Keratinocyte (primary cell): ENCODE results near the gene ALDH3B2. TPM values are rescaled to one million over a fixed set of nuclear protein-coding genes. Genes with fewer than 3 reads are reported as not detected.

Source experiments
- DNase-seq: peaks from one replicate; pipeline ENCODE4 v3.0.0-alpha.2; 2011; ENCODE audit warnings: low read depth, missing footprints, low spot score
- FAIRE-seq: peaks from 2 replicates; lab custom pipeline; 2011; peaks lifted over from hg19 to GRCh38; lab: Jason Lieb, UNC
- H2AFZ ChIP-seq: 2 replicates; pipeline ENCODE4 v1.6.0; 2012; ENCODE audit warnings: low read length, control low read depth, inconsistent platforms; ENCODE audit not compliant: control insufficient read depth
- H3K27ac ChIP-seq: 2 replicates; pipeline ENCODE4 v1.5.1; 2011; ENCODE audit warnings: low read length; ENCODE audit not compliant: control insufficient read depth, insufficient read depth
- H3K27me3 ChIP-seq: 3 replicates; pipeline ENCODE4 v1.6.0; 2011; ENCODE audit warnings: low read length; ENCODE audit not compliant: control insufficient read depth, insufficient read depth; ENCODE audit errors: extremely low read depth
- H3K36me3 ChIP-seq, 2 experiments: 2 replicates in 1 of 2; 3 replicates in 1 of 2; pipeline ENCODE4 v1.5.1; 2011; ENCODE audit warnings: low read length in 2 of 2, mild to moderate bottlenecking in 1 of 2; ENCODE audit not compliant: control insufficient read depth in 2 of 2, insufficient read depth in 2 of 2; ENCODE audit errors: extremely low read depth in 1 of 2
- H3K4me1 ChIP-seq: 3 replicates; pipeline ENCODE4 v1.5.1; 2011; ENCODE audit warnings: low read length; ENCODE audit not compliant: control insufficient read depth, insufficient read depth; ENCODE audit errors: extremely low read depth
- H3K4me2 ChIP-seq: 3 replicates; pipeline ENCODE4 v1.6.0; 2011; ENCODE audit warnings: low read depth, low read length; ENCODE audit not compliant: control insufficient read depth, insufficient read depth; ENCODE audit errors: extremely low read depth
- H3K4me3 ChIP-seq, 3 experiments: fragments of 200-600 bp in 1 of 3; sonication (generic) in 1 of 3; 2 replicates in 2 of 3; 3 replicates in 1 of 3; pipeline ENCODE4 v1.5.1; 2011 to 2016; ENCODE audit warnings: low read length in 3 of 3, mild to moderate bottlenecking in 3 of 3, control low read depth in 2 of 3, inconsistent platforms in 1 of 3, low read depth in 1 of 3, mixed read lengths in 1 of 3, mixed run types in 1 of 3, moderate library complexity in 1 of 3; ENCODE audit not compliant: control insufficient read depth in 2 of 3, insufficient read depth in 2 of 3; ENCODE audit errors: extremely low read depth in 1 of 3
- H3K79me2 ChIP-seq: 2 replicates; pipeline ENCODE4 v1.6.0; 2012; ENCODE audit warnings: low read length; ENCODE audit not compliant: control insufficient read depth, insufficient read depth
- H3K9ac ChIP-seq: 3 replicates; pipeline ENCODE4 v1.6.0; 2011; ENCODE audit warnings: low read length; ENCODE audit not compliant: control insufficient read depth, insufficient read depth; ENCODE audit errors: extremely low read depth
- H3K9me1 ChIP-seq: 3 replicates; pipeline ENCODE4 v1.6.0; 2011; ENCODE audit warnings: low read length; ENCODE audit not compliant: control insufficient read depth, insufficient read depth; ENCODE audit errors: extremely low read depth
- H3K9me3 ChIP-seq: 2 replicates; pipeline ENCODE4 v1.5.1; 2012; ENCODE audit warnings: low read depth, low read length; ENCODE audit not compliant: control insufficient read depth
- H4K20me1 ChIP-seq: 3 replicates; pipeline ENCODE4 v1.6.0; 2011; ENCODE audit warnings: low read length; ENCODE audit not compliant: control insufficient read depth, insufficient read depth; ENCODE audit errors: extremely low read depth
- CTCF ChIP-seq, 3 experiments: IDR thresholded peaks in 1 of 3; conservative IDR thresholded peaks in 1 of 3; optimal IDR thresholded peaks in 1 of 3; 2 replicates in 2 of 3; 3 replicates in 1 of 3; pipeline versions ENCODE3 to v1.5.1; 2011; ENCODE audit warnings: low read length in 3 of 3, mild to moderate bottlenecking in 3 of 3, moderate library complexity in 2 of 3, control low read depth in 1 of 3, inconsistent platforms in 1 of 3; ENCODE audit not compliant: insufficient read depth in 2 of 3; ENCODE audit errors: extremely low read depth in 1 of 3
- EZH2 ChIP-seq: IDR thresholded peaks from one replicate; pipeline ENCODE4 v1.6.1; 2012; ENCODE audit warnings: inconsistent platforms, mild to moderate bottlenecking, low read length, moderate library complexity
- dilution Hi-C: fragments of 300-500 bp; cut with MboI; formaldehyde crosslinking; loops from one replicate; pipeline ENCODE4 v1.7.0; 2020; ENCODE audit warnings: low sequenced_read_pairs; ENCODE audit not compliant: extremely low pct_ligation_motif_present
- polyA plus RNA-seq, 5 experiments: library from polyadenylated mRNA; depleted of rRNA in 3 of 5; stranded (reverse) in 3 of 5; stranded (forward) in 1 of 5; unstranded in 1 of 5; fragments of >200 nt; gene quantifications; 1 replicate in 1 of 5; 2 replicates in 3 of 5; 3 replicates in 1 of 5; pipeline versions ENCODE4 v1.2.1 to v1.2.3, GENCODE V29; 2011 to 2012; ENCODE audit warnings: missing spikeins in 2 of 5, low read depth in 1 of 5, low replicate concordance in 1 of 5

Gene ALDH3B2
- polyA plus RNA-seq, 1 donor (not counting 4 experiments of a cell fraction or from before 2014, with no cell fraction given) = 0.67 TPM

- Histone ChIP-seq H3K4me3 (no peak overlapping the region), H4K20me1 (no peaks in the 10 kb centered on the region), H3K9me1 (no peaks in the 10 kb centered on the region), H3K4me2 (no peak overlapping the region), H3K9me3 (no peaks in the 10 kb centered on the region), H3K4me1 (no peaks in the 10 kb centered on the region), H3K9ac (no peak overlapping the region), H3K36me3 (no peaks in the 10 kb centered on the region), H3K27me3 (no peaks in the 10 kb centered on the region), H3K79me2 (no peaks in the 10 kb centered on the region), H2AFZ (no peak overlapping the region), H3K27ac (no peak overlapping the region)
- no peak for DNase-seq
- dilution Hi-C loops = no loop called here
- FAIRE-seq = no peak
- no peak for TF ChIP-seq EZH2
- no peak for TF ChIP-seq CTCF (optimal IDR thresholded peaks at IDR 0.05 in 1 of 3, IDR thresholded peaks at IDR 0.05 in 1 of 3, conservative IDR thresholded peaks at IDR 0.05 in 1 of 3; ENCODE audit: extremely low read depth in 1 of 3, insufficient read depth in 2 of 3, low read length in 3 of 3)
Observed at GRCh38 chr11:67668192-67668551, 6.3 kb downstream of the ALDH3B2 start.

- H3K79me2 ChIP-seq = no peaks in the 10 kb centered on the region
- no peaks in the 10 kb centered on the region for H3K9me1 ChIP-seq
- DNase-seq (no peak), FAIRE-seq (no peak)
- no peaks in the 10 kb centered on the region for H3K9me3 ChIP-seq
- H4K20me1 ChIP-seq = no peaks in the 10 kb centered on the region
- H3K4me1 ChIP-seq = no peaks in the 10 kb centered on the region
- no peak overlapping the region for H3K4me2 ChIP-seq
- H3K9ac ChIP-seq = no peak overlapping the region
- dilution Hi-C loops = no loop called here
- no peaks in the 10 kb centered on the region for H3K36me3 ChIP-seq
- H3K27ac ChIP-seq = no peak overlapping the region
- H3K4me3 ChIP-seq = no peak overlapping the region
- no peaks in the 10 kb centered on the region for H3K27me3 ChIP-seq
- TF ChIP-seq EZH2 = no peak
- no peak for TF ChIP-seq CTCF (optimal IDR thresholded peaks at IDR 0.05 in 1 of 3, IDR thresholded peaks at IDR 0.05 in 1 of 3, conservative IDR thresholded peaks at IDR 0.05 in 1 of 3; ENCODE audit: extremely low read depth in 1 of 3, insufficient read depth in 2 of 3, low read length in 3 of 3)
- H2AFZ ChIP-seq = no peak overlapping the region
Observed at GRCh38 chr11:67667490-67668191, 6.8 kb downstream of the ALDH3B2 start.
